HFF-Myc (cell line): ENCODE data around the gene CA9.

ENCODE experiments used
- DNase-seq: peaks from one replicate; pipeline ENCODE4 v3.0.0-alpha.2; 2011; ENCODE audit warnings: low read depth; ENCODE audit errors: extremely low read depth
- H3K4me3 ChIP-seq: replicated peaks from 2 replicates; pipeline ENCODE4 v1.5.1; 2011; ENCODE audit warnings: low read depth, mild to moderate bottlenecking, control low read depth, low read length
- CTCF ChIP-seq: IDR thresholded peaks from 2 replicates; pipeline ENCODE4 v1.5.1; 2012; ENCODE audit warnings: mild to moderate bottlenecking, low read depth, low read length, control low read depth; ENCODE audit errors: missing control alignments

CA9 gene

GRCh38 chr9:35690294-35690613, 16.5 kb downstream of the CA9 start:
- no peak for DNase-seq
- H3K4me3 ChIP-seq, result peak overlapping the region; percentile 100
- TF ChIP-seq CTCF, result no peak

GRCh38 chr9:35690614-35691333, 17.0 kb downstream of the CA9 start:
- DNase-seq, result no peak
- no peak for TF ChIP-seq CTCF
- H3K4me3 ChIP-seq, result peak overlapping the region; percentile 100

GRCh38 chr9:35691334-35691650, 17.6 kb downstream of the CA9 start:
- DNase-seq, result no peak
- H3K4me3 ChIP-seq, result peak overlapping the region; percentile 100
- no peak for TF ChIP-seq CTCF

- H3K4me3 ChIP-seq, result no peak overlapping the region
- no peak for TF ChIP-seq CTCF
- no peak for DNase-seq
Observed at GRCh38 chr9:35691757-35692301, 18.1 kb downstream of the CA9 start.

- TF ChIP-seq CTCF, result no peak
- DNase-seq, result no peak
- no peak overlapping the region for H3K4me3 ChIP-seq
Observed at GRCh38 chr9:35695943-35696401, 22.2 kb downstream of the CA9 start.

GRCh38 chr9:35696520-35697215, 22.9 kb downstream of the CA9 start:
- DNase-seq, result no peak
- peak; percentile 91 for TF ChIP-seq CTCF
- H3K4me3 ChIP-seq, result no peak overlapping the region
